HepG2 (cell line): ENCODE measurements around the gene ADGRG1. TPM values are rescaled to one million over a fixed set of nuclear protein-coding genes. Genes with fewer than 3 reads are reported as not detected.

Source experiments
- ATAC-seq: fragments of 200-7000 bp; cut with Tn5 transposase; 3 replicates; pipeline ENCODE4 v1.9.1; 2020; ENCODE audit warnings: mild to moderate bottlenecking, moderate library complexity
- BruUV-seq: library from RNA; stranded (reverse); fragments of 400-500 nt; replicated peaks from 2 replicates; lab custom pipeline; 2021; lab: Mats Ljungman, UMichigan
- CTCF ChIA-PET: fragments of 300-600 bp; formaldehyde crosslinking; extraction: SDS; loops from one replicate; lab custom pipeline; 2021; ENCODE audit warnings: low total read pairs, inconsistent platforms, low intra/inter-chr PET ratio; lab: Yijun Ruan, JAX
- POLR2A ChIA-PET: fragments of 350-600 bp; sonication (Branson Sonifier 250); formaldehyde crosslinking; loops from one replicate; lab custom pipeline; 2020; ENCODE audit warnings: antibody characterized with exemption, inconsistent platforms; lab: Yijun Ruan, JAX
- DNase-seq: peaks from one replicate; pipeline ENCODE4 v3.0.0-alpha.2; 2015; ENCODE audit warnings: low spot score
- FAIRE-seq: peaks from 3 replicates; lab custom pipeline; 2011; peaks lifted over from hg19 to GRCh38; lab: Jason Lieb, UNC
- H2AFZ ChIP-seq: one replicate; pipeline ENCODE4 v1.6.1; 2011; ENCODE audit warnings: low read length, inconsistent platforms
- H3K27ac ChIP-seq: fragments of 300-600 bp; 3 replicates; pipeline ENCODE4 v1.8.0; 2011; ENCODE audit warnings: mixed run types, mild to moderate bottlenecking, mixed read lengths, low read length, inconsistent platforms; ENCODE audit not compliant: insufficient read depth; ENCODE audit errors: extremely low read length
- H3K27me3 ChIP-seq, 2 experiments: fragments of 200-600 bp in 1 of 2; 2 replicates in 1 of 2; 3 replicates in 1 of 2; pipeline versions ENCODE4 v1.6.0 to v1.8.0; 2011; ENCODE audit warnings: low read length in 2 of 2, mild to moderate bottlenecking in 2 of 2, moderate library complexity in 2 of 2, inconsistent platforms in 1 of 2; ENCODE audit not compliant: insufficient read depth in 2 of 2, control insufficient read depth in 1 of 2
- H3K36me3 ChIP-seq, 2 experiments: fragments of 200-600 bp in 1 of 2; replicated peaks in 1 of 2; 2 replicates in 1 of 2; 3 replicates in 1 of 2; pipeline versions ENCODE4 v1.5.1 to v1.8.0; 2011; ENCODE audit warnings: low read length in 2 of 2, inconsistent platforms in 1 of 2; ENCODE audit not compliant: insufficient read depth in 2 of 2, control insufficient read depth in 1 of 2
- H3K4me1 ChIP-seq: 2 replicates; pipeline ENCODE4 v1.5.1; 2012; ENCODE audit warnings: low read length, inconsistent platforms; ENCODE audit not compliant: insufficient read depth
- H3K4me2 ChIP-seq: 2 replicates; pipeline ENCODE4 v1.6.0; 2011; ENCODE audit warnings: low read depth, low read length, inconsistent platforms
- H3K4me3 ChIP-seq, 3 experiments: fragments of 200-600 bp in 1 of 3; sonication (generic), shearing (Covaris generic) in 1 of 3; replicated peaks in 1 of 3; 2 replicates each; pipeline ENCODE4 v1.5.1; 2011 to 2016; ENCODE audit warnings: low read length in 3 of 3, inconsistent platforms in 2 of 3, low read depth in 2 of 3, mild to moderate bottlenecking in 2 of 3, control low read depth in 1 of 3, mixed read lengths in 1 of 3; ENCODE audit not compliant: insufficient read depth in 1 of 3
- H3K79me2 ChIP-seq: one replicate; pipeline ENCODE4 v1.6.1; 2011; ENCODE audit warnings: low read length, inconsistent platforms; ENCODE audit not compliant: insufficient read depth
- H3K9ac ChIP-seq: 2 replicates; pipeline ENCODE4 v1.6.0; 2011; ENCODE audit warnings: mild to moderate bottlenecking, low read depth, low read length, inconsistent platforms; ENCODE audit not compliant: insufficient read depth
- H3K9me3 ChIP-seq: 2 replicates; pipeline ENCODE4 v1.5.1; 2012; ENCODE audit warnings: mild to moderate bottlenecking, low read length
- H4K20me1 ChIP-seq: 2 replicates; pipeline ENCODE4 v1.6.0; 2011; ENCODE audit warnings: inconsistent platforms, mild to moderate bottlenecking, low read length, moderate library complexity; ENCODE audit not compliant: insufficient read depth
- CREB1 ChIP-seq, 2 experiments: fragments of 450-650 bp in 1 of 2; IDR thresholded peaks; 2 replicates each; pipeline ENCODE4 v1.6.1; 2016 to 2017; ENCODE audit warnings: control low read depth in 1 of 2, mild to moderate bottlenecking in 1 of 2, missing compliant biosample characterization in 1 of 2, missing genetic modification characterization in 1 of 2
- MED8 ChIP-seq: sonication (generic); formaldehyde crosslinking; IDR thresholded peaks from 2 replicates; pipeline ENCODE4 v1.8.1; 2023; ENCODE audit warnings: mild to moderate bottlenecking, missing genetic modification reagents; ENCODE audit not compliant: insufficient replicate concordance
- NFIC ChIP-seq: IDR thresholded peaks from 2 replicates; pipeline ENCODE4 v1.6.1; 2012; ENCODE audit warnings: mild to moderate bottlenecking, low read length, inconsistent platforms
- TMF1 ChIP-seq: sonication (generic); formaldehyde crosslinking; IDR thresholded peaks from 2 replicates; pipeline ENCODE4 v1.8.1; 2022; ENCODE audit warnings: low read depth, missing genetic modification reagents
- WGBS: methylation state at CpG from one replicate; pipeline ENCODE4 v1.1.6; 2017; ENCODE audit warnings: low lambda C conversion rate; 5-methylcytosine and 5-hydroxymethylcytosine counted together
- in situ Hi-C: cut with HindIII; loops from 2 replicates; pipeline ENCODE4 v1.10.0; 2017; ENCODE audit warnings: low pct_unique_long_range_greater_than_20kb; ENCODE audit not compliant: extremely low pct_ligation_motif_present
- intact Hi-C: fragments of 100-400 bp; cut with micrococcal nuclease; formaldehyde crosslinking; loops from one replicate; pipeline ENCODE4 v1.10.0; 2022; ENCODE audit not compliant: unreplicated experiment
- polyA plus RNA-seq, 8 experiments: library from polyadenylated mRNA; depleted of rRNA in 3 of 8; stranded (reverse) in 7 of 8; unstranded in 1 of 8; fragments of >200 nt; fragmentation: Illumina TruSeq in 4 of 8; extraction: Trizol in 4 of 8; gene quantifications; 2 replicates each; pipeline versions ENCODE4 v1.2.1 to v1.2.3, GENCODE V29; 2011 to 2016; ENCODE audit warnings: low read depth in 4 of 8, missing spikeins in 1 of 8, mixed read lengths in 1 of 8; ENCODE audit not compliant: insufficient read depth in 1 of 8
- total RNA-seq, 5 experiments: library from RNA; depleted of rRNA; stranded (reverse); fragments of >200 nt; fragmentation: Illumina TruSeq; extraction: Trizol; gene quantifications; 2 replicates each; pipeline ENCODE4 v1.2.3, GENCODE V29; 2016; ENCODE audit warnings: low read depth in 1 of 5

Gene ADGRG1
- total and polyA plus RNA-seq, 2 of the 13 experiments (the other 11 are each of a cell fraction or from before 2014, with no cell fraction given), result 2.7 to 5.9 TPM

DNA sequence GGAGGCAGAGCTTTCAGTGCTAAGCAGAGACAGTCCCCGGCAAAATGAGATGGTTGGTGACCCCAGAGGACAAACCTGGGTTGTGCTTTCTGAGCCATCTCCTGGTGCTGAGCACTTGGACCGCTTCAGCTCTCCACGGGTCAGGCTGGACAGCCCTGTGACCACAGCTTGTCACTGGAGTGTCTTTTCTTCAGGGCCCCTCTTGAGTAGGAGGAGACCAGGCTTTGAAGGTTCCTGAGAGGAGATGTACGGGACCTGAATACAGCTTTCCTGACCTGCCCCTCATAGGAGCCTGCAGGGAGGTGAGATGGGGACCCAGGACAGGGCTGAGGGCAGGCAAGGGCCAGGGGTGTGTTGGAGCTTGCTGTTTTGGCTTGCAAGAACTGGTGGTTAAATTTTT is 17.8 kb upstream of the ADGRG1 start:
- Histone ChIP-seq H3K9ac (no peak overlapping the region), H3K4me2 (no peak overlapping the region), H3K27ac (no peak overlapping the region), H3K4me1 (peaks cover 56% of the 10 kb centered on the region), H3K9me3 (no peaks in the 10 kb centered on the region), H3K4me3 (no peak overlapping the region), H3K27me3 (peaks cover 4 to 34% of the 10 kb centered on the region in 2 experiments; a peak in 3 of 5 replicates), H3K79me2 (no peaks in the 10 kb centered on the region), H4K20me1 (no peaks in the 10 kb centered on the region), H3K36me3 (no peaks in the 10 kb centered on the region), H2AFZ (no peak overlapping the region)
- in situ Hi-C loops, result no loop called here
- peak; percentile 32 for TF ChIP-seq MED8 (CRISPR knock-in tag)
- no peak for TF ChIP-seq TMF1 (CRISPR knock-in tag)
- BruUV-seq, result no TSS peak
- no peak for DNase-seq
- 58% methylated on average over 3 of the region's 4 CpGs for WGBS
- ChIA-PET CTCF (interaction anchor here (5.6 kb wide), 1 partner anchor 39 kb away, joined by 37 read pairs; no protein-coding TSS in a partner anchor), POLR2A (interaction anchor here (1.3 to 7.4 kb wide), 5 partner anchors 11 to 171 kb away, joined by 3 to 91 read pairs (median 5); partner anchors contain the start of gene KATNB1)
- intact Hi-C loops, result no loop called here
- FAIRE-seq, result no peak
- ATAC-seq, result no peak

DNA sequence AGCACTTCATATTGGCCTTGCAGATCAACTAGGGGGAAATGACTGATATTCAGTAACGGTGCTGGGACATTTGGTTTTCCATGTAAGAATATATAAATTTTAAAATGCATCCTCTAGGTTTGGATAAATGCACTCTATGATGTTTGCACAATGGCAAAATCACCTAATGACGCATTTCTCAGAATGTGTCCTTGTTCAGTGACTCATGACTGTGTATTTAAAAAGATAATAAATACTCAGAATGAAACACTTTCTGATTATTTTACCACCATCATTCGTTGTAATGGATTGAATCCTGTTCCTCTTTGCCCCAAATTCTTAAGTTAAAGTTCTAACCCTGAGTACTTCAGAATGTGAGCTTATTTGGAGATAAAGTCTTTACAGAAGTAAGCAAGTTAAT is 17.2 kb upstream of the ADGRG1 start:
- DNase-seq (no peak), FAIRE-seq (no peak), ATAC-seq (no peak)
- H3K36me3 ChIP-seq, result no peaks in the 10 kb centered on the region
- intact Hi-C loops (no loop called here), in situ Hi-C loops (no loop called here)
- H3K4me1 ChIP-seq, result peaks cover 56% of the 10 kb centered on the region
- no peak overlapping the region for H3K4me3 ChIP-seq
- WGBS, result under 1% methylated on average over 3 of the region's 3 CpGs
- TF ChIP-seq CREB1 (IDR thresholded peaks at IDR 0.05) (peak; percentile 40; the same call in 1 of the 2 replicates), CREB1 (CRISPR knock-in tag; IDR thresholded peaks at IDR 0.05) (no peak), NFIC (no peak)
- no peak overlapping the region for H2AFZ ChIP-seq
- no peak overlapping the region for H3K4me2 ChIP-seq
- H3K9ac ChIP-seq, result no peak overlapping the region
- H3K27ac ChIP-seq, result no peak overlapping the region
- no peaks in the 10 kb centered on the region for H4K20me1 ChIP-seq
- no TSS peak for BruUV-seq
- peaks cover 4 to 34% of the 10 kb centered on the region in 2 experiments; a peak in 3 of 5 replicates for H3K27me3 ChIP-seq
- no peaks in the 10 kb centered on the region for H3K79me2 ChIP-seq
- ChIA-PET POLR2A (interaction anchor here (1.5 to 7.4 kb wide), 3 partner anchors 10 to 24 kb away, joined by 5 to 91 read pairs (median 17); no protein-coding TSS in a partner anchor), CTCF (interaction anchor here (5.6 kb wide), 1 partner anchor 38 kb away, joined by 37 read pairs; no protein-coding TSS in a partner anchor)
- H3K9me3 ChIP-seq, result no peaks in the 10 kb centered on the region
